ENCODE results near the gene PGR.

PGR gene

GRCh38 chr11:101129203-101129943 lies at the start of gene PGR:
TSS of gene PGR (minus strand) at chr11:101129813. CDS start at chr11:101129070, 743 bp downstream.
- DNase-seq = no peak

GRCh38 chr11:101176381-101176780 lies 46.8 kb upstream of the PGR start:
- no peak for DNase-seq

- no peak for DNase-seq
Observed at GRCh38 chr11:101169944-101170343, 40.3 kb upstream of the PGR start.

DNA sequence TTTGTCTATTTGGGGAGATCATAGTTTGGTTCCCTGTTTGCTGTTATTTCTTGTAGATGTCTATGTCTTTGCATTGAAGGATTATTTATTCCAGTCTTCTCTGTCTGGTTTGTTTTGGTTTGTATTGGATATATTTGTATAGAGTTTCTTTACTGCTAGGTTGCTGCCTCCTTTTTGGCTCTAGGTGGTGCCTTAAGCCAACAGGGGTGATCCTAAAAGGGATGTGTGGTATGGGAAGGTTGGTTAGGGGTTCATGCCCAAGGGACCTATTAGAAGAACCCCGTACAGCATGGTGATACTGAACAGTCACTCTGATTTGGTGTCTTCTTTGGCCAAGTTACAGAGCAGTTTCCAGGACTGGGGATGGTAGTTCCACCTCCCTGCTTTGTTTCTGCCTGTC lies 36.4 kb upstream of the PGR start:
- DNase-seq = no peak

GRCh38 chr11:101158119-101158518 lies 28.5 kb upstream of the PGR start:
- DNase-seq = no peak

DNA sequence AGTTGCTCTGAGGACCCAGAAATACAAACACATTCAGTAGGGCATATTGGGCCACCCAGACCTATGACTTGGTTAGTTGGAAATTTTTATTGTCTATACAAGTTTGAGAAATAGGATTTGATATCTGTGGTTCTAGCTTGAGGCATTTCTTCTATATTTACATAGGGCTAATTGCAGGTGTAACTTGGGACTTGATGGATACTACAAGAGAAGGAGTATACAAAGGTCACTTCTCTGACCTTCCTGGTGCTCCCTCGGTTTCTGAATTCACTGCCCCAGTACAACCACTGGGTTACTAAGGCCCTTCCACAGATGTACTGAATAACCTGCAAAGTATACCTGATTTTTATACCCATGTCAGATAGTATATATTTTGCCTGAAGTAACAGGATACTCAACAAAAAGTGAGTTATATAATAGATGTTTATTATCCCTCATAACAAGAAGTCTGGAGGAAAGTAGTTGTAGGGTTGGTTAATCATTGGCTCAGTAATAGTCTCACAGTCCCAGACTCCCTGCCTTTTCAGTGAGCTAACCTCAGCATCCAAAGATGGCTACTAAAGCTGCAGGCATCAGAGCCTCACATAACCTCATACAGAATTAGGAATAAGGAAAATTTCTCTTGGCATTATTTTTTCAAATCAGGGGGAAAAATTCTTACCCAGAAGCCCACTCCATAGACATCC lies 8.8 kb upstream of the PGR start:
- DNase-seq = no peak

DNA sequence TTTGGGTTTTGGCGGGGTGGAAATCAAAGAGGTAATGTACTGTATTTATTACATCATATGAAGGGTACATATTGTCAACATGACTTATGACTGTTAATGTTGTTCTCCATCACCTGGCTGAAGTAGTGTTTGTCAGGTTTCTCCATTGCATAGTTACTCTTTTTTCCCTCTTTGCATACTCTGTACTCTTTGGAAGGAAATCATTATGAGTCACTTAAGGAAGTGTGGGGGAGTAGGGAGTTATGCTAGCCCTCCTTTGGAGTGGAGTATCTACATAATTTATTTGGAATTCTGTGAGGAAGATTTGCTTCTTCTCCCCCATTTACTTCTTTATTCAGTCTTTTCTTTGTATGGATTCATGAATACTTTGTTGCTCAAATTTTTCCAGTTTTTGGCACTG lies 3.6 kb upstream of the PGR start:
- no peak for DNase-seq

GRCh38 chr11:101128571-101129202 lies 926 bp downstream of the PGR start:
- DNase-seq = no peak

DNA sequence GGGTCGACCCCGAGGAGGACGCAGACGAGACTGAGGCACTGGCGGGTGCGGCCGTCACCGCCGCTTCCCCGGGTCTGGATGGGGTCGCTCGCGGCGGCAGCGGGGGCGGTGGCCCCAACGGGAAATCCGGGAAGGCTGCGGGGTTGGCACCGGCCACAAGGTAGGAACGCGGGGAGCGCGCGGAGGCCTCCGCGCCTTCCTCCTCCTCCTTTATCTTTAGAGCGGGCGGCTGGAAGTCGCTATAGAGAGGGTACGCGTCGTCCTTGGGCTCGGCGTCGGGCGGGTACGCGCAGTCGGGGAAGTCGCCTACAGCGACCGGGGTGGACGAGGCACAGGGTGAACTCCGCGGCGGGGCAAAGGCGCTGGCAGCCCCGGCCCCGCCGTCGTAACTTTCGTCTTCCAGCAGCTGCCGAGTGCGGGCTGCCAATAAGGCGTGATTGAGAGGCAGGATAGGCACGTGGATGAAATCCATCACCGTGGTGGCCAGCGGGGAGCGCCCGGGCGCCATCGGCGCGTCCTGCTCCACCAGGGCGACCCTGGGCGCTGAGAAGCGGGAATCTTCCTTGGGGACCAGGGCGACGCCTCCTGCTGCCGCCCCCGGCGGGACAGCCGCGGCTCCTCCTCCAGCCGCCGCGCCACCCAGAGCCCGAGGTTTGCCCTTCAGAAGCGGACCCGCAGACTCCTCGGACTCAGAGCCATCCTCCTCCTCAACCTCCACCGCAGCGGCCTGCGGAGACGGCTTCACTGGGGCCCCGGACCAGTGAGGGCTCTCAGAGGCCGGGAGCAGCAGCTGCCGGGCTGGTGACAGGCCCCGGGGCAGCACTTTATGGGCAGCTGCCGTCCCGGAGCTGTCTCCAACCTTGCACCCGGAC lies 1.7 kb downstream of the PGR start:
- no peak for DNase-seq

DNA sequence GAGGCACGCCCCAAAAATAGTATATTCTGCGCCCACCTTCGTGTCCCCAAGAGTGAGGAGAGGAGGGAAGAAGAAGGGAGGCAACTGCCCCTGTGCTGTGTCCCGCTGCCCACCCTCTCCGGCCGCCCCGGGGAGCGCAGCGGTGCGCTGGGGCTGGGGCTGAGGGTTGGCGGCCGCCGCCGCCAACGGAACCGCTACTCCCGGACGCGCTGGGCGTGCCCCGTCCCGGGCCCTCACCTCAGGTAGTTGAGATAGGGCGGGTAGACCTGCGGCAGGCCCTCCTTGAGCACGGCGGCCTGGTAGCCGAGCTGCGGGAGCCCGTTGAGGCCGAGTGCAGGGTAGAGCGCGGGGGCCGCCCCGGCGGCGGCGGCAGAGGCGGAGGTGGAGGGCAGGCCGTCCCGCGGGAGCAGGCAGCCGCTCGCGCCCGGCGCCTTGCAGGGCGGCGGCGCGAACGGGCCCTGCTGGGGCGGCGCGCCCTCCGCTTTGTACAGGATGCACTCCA lies 2.4 kb downstream of the PGR start:
- no peak for DNase-seq

- no peak for DNase-seq
Observed at GRCh38 chr11:101126551-101127196, 2.9 kb downstream of the PGR start.

- DNase-seq = no peak
Observed at GRCh38 chr11:101115671-101116160, 13.9 kb downstream of the PGR start.

GRCh38 chr11:101113540-101113939 lies 16.1 kb downstream of the PGR start:
- no peak for DNase-seq

- no peak for DNase-seq
Observed at GRCh38 chr11:101104716-101105115, 24.9 kb downstream of the PGR start.

- DNase-seq = no peak
Observed at GRCh38 chr11:101103433-101103832, 26.2 kb downstream of the PGR start.

GRCh38 chr11:101100601-101101000 lies 29.0 kb downstream of the PGR start:
- DNase-seq = no peak

DNA sequence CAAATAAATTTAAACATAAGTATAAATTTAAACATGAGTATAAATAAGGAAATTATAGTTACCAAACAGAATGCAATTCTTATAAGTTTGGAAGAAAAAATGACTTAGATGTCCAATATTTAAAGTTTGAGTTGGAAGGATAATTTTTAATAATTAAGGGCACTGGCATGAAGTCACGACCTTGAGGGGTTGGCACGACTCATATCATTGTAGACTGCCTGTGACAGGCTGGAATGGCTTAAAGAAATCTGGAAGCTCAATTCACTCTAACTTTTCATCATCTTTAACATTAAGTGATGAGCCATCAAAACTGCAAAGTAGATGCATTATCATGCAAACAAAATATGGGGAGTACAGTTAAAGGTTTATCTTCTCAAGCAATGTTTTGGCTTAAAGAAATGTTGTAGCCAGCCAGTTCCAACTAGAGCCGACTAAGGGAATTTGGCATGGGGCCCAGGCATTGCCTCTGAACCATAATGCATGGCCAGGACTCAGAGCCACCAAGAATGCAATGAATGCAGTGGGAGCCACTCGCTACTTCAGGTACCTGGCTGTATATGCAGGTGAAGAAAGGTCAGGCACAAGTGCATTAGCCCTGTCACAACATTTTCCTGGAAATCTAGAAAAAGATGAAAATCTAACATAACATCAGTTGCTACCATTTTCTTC lies 33.4 kb downstream of the PGR start:
- DNase-seq = no peak

DNA sequence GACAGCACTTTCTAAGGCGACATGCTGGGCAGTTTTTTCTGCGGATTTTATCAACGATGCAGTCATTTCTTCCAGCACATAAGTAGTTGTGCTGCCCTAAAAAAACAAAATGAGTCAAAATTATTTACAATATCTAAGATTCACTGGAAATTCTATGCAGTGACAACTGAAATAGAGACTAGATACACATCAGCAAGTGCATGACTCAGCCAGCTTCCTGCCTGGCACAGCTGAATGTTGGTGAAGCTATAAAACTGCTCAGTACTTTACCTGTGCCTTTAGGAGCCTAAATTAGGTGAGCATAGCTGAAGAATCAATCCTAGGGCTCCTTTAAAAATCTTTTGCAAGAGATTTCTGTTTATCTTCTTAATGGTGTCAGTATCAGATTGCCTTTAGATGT lies 37.8 kb downstream of the PGR start:
- DNase-seq = no peak

GRCh38 chr11:101090679-101091270 lies 38.8 kb downstream of the PGR start:
- DNase-seq = no peak

- no peak for DNase-seq
Observed at GRCh38 chr11:101083335-101083734, 46.3 kb downstream of the PGR start.

DNA sequence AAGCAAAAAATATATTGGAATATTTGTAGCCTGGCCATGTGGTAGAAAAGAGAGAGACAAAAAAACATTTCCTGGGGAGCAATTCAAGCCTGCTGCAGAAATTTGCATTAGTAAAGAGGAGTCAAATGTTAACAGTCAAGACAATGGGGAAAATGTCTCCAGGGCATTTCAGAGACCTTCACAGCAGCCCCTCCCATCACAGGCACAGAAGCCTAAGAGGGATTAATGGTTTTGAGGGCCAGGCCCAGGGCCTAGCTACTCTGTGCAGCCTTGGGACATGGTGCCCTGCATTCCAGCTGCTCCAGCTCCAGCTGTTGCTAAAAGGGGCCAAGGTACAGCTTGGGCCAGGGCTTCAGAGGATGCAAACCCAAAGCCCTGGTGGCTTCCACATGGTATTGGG lies 46.8 kb downstream of the PGR start:
- no peak for DNase-seq
